GM12878 (cell line): ENCODE results near the gene SLC22A31. TPM values are rescaled to one million over a fixed set of nuclear protein-coding genes. Genes with fewer than 3 reads are reported as not detected.

Source experiments
- ATAC-seq: fragments of 200-7000 bp; cut with Tn5 transposase; 3 replicates; pipeline ENCODE4 v1.9.1; 2020; ENCODE audit warnings: mild to moderate bottlenecking, moderate library complexity
- BruUV-seq: library from RNA; stranded (reverse); fragments of 400-500 nt; replicated peaks from 2 replicates; lab custom pipeline; 2021; lab: Mats Ljungman, UMichigan
- CTCF ChIA-PET: fragments of 300-600 bp; sonication (Branson Sonifier 250); formaldehyde crosslinking; extraction: SDS; loops from one replicate; lab custom pipeline; 2021; ENCODE audit warnings: inconsistent platforms; lab: Yijun Ruan, JAX
- POLR2A ChIA-PET: fragments of 350-600 bp; formaldehyde crosslinking; extraction: SDS; loops from one replicate; lab custom pipeline; 2021; ENCODE audit warnings: inconsistent platforms; lab: Charles Lee
- RAD21 ChIA-PET: fragments of 300-600 bp; sonication (Branson Sonifier 250); formaldehyde crosslinking; loops from one replicate; lab custom pipeline; 2023; ENCODE audit warnings: antibody characterized with exemption; ENCODE audit not compliant: unreplicated experiment; lab: Charles Lee
- SMC1A ChIA-PET: fragments of 300-600 bp; sonication (Branson Sonifier 250); formaldehyde crosslinking; loops from one replicate; lab custom pipeline; 2023; ENCODE audit not compliant: unreplicated experiment, uncharacterized antibody; lab: Charles Lee
- DNase-seq: peaks from one replicate; pipeline ENCODE4 v3.0.0-alpha.2; 2011; ENCODE audit warnings: low read depth, low spot score
- FAIRE-seq: peaks from 3 replicates; lab custom pipeline; 2011; peaks lifted over from hg19 to GRCh38; lab: Jason Lieb, UNC
- H2AFZ ChIP-seq: 2 replicates; pipeline ENCODE4 v1.6.0; 2011; ENCODE audit warnings: low read depth, low read length, control low read depth; ENCODE audit not compliant: control insufficient read depth
- H3K27ac ChIP-seq: 2 replicates; pipeline ENCODE4 v1.5.1; 2011; ENCODE audit warnings: control low read depth; ENCODE audit not compliant: control insufficient read depth, insufficient read depth
- H3K27me3 ChIP-seq, 2 experiments: replicated peaks in 1 of 2; 2 replicates each; pipeline versions ENCODE4 v1.6.0 to v1.6.1; 2011; ENCODE audit warnings: low read length in 1 of 2; ENCODE audit not compliant: control insufficient read depth in 2 of 2, insufficient read depth in 2 of 2
- H3K36me3 ChIP-seq, 2 experiments: 2 replicates each; pipeline ENCODE4 v1.5.1; 2011; ENCODE audit warnings: low read length in 1 of 2; ENCODE audit not compliant: control insufficient read depth in 2 of 2, insufficient read depth in 2 of 2
- H3K4me1 ChIP-seq: 2 replicates; pipeline ENCODE4 v1.6.1; 2011; ENCODE audit warnings: mild to moderate bottlenecking, low read length, moderate library complexity, mixed read lengths; ENCODE audit not compliant: control insufficient read depth, insufficient read depth
- H3K4me2 ChIP-seq: 2 replicates; pipeline ENCODE4 v1.6.0; 2011; ENCODE audit warnings: control low read depth; ENCODE audit not compliant: control insufficient read depth, insufficient read depth
- H3K4me3 ChIP-seq: fragments of 200-600 bp; sonication (generic); 2 replicates; pipeline ENCODE4 v1.5.1; 2016
- H3K79me2 ChIP-seq: 2 replicates; pipeline ENCODE4 v1.6.0; 2011; ENCODE audit warnings: low read length; ENCODE audit not compliant: control insufficient read depth, insufficient read depth
- H3K9ac ChIP-seq: 2 replicates; pipeline ENCODE4 v1.8.0; 2011; ENCODE audit warnings: low read length, control low read depth, mixed read lengths; ENCODE audit not compliant: control insufficient read depth, insufficient read depth
- H3K9me3 ChIP-seq: replicated peaks from 3 replicates; pipeline ENCODE4 v1.5.1; 2011; ENCODE audit warnings: mild to moderate bottlenecking, low read length; ENCODE audit not compliant: control insufficient read depth, insufficient read depth
- H4K20me1 ChIP-seq: 2 replicates; pipeline ENCODE4 v1.6.0; 2011; ENCODE audit not compliant: control insufficient read depth, insufficient read depth
- CHD4 ChIP-seq: fragments of 200-600 bp; sonication (generic); IDR thresholded peaks from 2 replicates; pipeline ENCODE4 v1.6.1; 2016; ENCODE audit warnings: mild to moderate bottlenecking
- GABPA ChIP-seq: IDR thresholded peaks from 2 replicates; pipeline ENCODE4 v1.6.1; 2014; ENCODE audit warnings: antibody characterized with exemption, low read depth, mild to moderate bottlenecking, inconsistent platforms
- MYC ChIP-seq: IDR thresholded peaks from 2 replicates; pipeline ENCODE4 v1.6.1; 2011; ENCODE audit warnings: mild to moderate bottlenecking, low read length, moderate library complexity, inconsistent platforms; ENCODE audit not compliant: insufficient read depth, insufficient replicate concordance, insufficient read length, severe bottlenecking
- NRF1 ChIP-seq: conservative IDR thresholded peaks from 2 replicates; pipeline ENCODE4 v1.6.1; 2011; ENCODE audit warnings: mild to moderate bottlenecking, low read depth, low read length, improper control_type of control experiment
- PML ChIP-seq: IDR thresholded peaks from 2 replicates; pipeline ENCODE4 v1.6.1; 2012; ENCODE audit warnings: low read length, inconsistent platforms
- RELA ChIP-seq: fragments of 450-650 bp; IDR thresholded peaks from 2 replicates; pipeline ENCODE4 v1.8.0; 2014; ENCODE audit warnings: borderline replicate concordance; ENCODE audit not compliant: partially characterized antibody
- SIN3A ChIP-seq: IDR thresholded peaks from 2 replicates; pipeline ENCODE4 v1.6.1; 2012; ENCODE audit warnings: low read depth, low read length, improper control_type of control experiment
- SP1 ChIP-seq: IDR thresholded peaks from one replicate; pipeline ENCODE4 v1.6.1; 2011; ENCODE audit warnings: low read depth, low read length
- ZNF207 ChIP-seq: fragments of 450-650 bp; IDR thresholded peaks from 2 replicates; pipeline ENCODE4 v1.6.1; 2014; ENCODE audit warnings: antibody characterized with exemption, mild to moderate bottlenecking, borderline replicate concordance
- ZNF24 ChIP-seq: fragments of 450-650 bp; IDR thresholded peaks from 2 replicates; pipeline ENCODE4 v1.6.1; 2017; ENCODE audit warnings: antibody characterized with exemption, mild to moderate bottlenecking
- WGBS: methylation state at CpG from one replicate; pipeline ENCODE4 v1.1.6; 2016; ENCODE audit warnings: low lambda C conversion rate; ENCODE audit not compliant: insufficient replicate concordance, insufficient coverage; ENCODE audit errors: missing lambda C conversion rate; 5-methylcytosine and 5-hydroxymethylcytosine counted together
- in situ Hi-C: fragments of 300-500 bp; cut with MboI; formaldehyde crosslinking; loops from 9 replicates; pipeline ENCODE4 v1.14.3; 2018; ENCODE audit warnings: mixed read lengths
- intact Hi-C: fragments of 100-400 bp; cut with micrococcal nuclease; formaldehyde crosslinking; loops from one replicate; pipeline ENCODE4 v1.14.2; 2022; ENCODE audit not compliant: unreplicated experiment
- polyA plus RNA-seq, 11 experiments: library from polyadenylated mRNA; depleted of rRNA in 4 of 11; unstranded in 6 of 11; stranded (reverse) in 5 of 11; fragments of >200 nt; fragmentation: Nextera tagmentation in 4 of 11; fragmentation: Illumina TruSeq in 1 of 11; extraction: Ambion mirVana in 4 of 11; extraction: Trizol in 1 of 11; gene quantifications; 1 replicate in 1 of 11; 2 replicates in 10 of 11; pipeline versions ENCODE4 v1.2.1 to v1.2.3, GENCODE V29; 2011 to 2016; ENCODE audit warnings: inconsistent platforms in 2 of 11, missing spikeins in 2 of 11, low read depth in 1 of 11
- total RNA-seq, 4 experiments: library from RNA; depleted of rRNA in 3 of 4; stranded (reverse); fragments of >200 nt in 3 of 4; fragmentation: Illumina TruSeq in 1 of 4; extraction: Trizol in 1 of 4; gene quantifications; 2 replicates each; pipeline versions ENCODE4 v1.2.1 to v1.2.3, GENCODE V29; 2013 to 2021

Gene SLC22A31
- total and polyA plus RNA-seq, 10 of the 15 experiments (the other 5 are each of a cell fraction or from before 2014, with no cell fraction given) = 0.13 to 0.24 (median 0.23) TPM; not detected in 7

GRCh38 chr16:89232107-89232506, 31.8 kb upstream of the SLC22A31 start (continued):
- TF ChIP-seq SIN3A (no peak), PML (no peak), RELA (no peak), GABPA (no peak), CHD4 (no peak), NRF1 (no peak), SP1 (no peak)
- TF ChIP-seq, all 136 proteins: peak for 0

- ChIA-PET CTCF (no interaction called here), POLR2A (no interaction called here), SMC1A (no interaction called here), RAD21 (no interaction called here)
- no peak overlapping the region for H3K4me2 ChIP-seq
- no peaks in the 10 kb centered on the region for H3K79me2 ChIP-seq
- H3K9me3 ChIP-seq = peaks cover 19% of the 10 kb centered on the region
- in situ Hi-C loops = no loop called here
- no peaks in the 10 kb centered on the region for H3K27me3 ChIP-seq
- 98% methylated on average over 14 of the region's 14 CpGs for WGBS
- intact Hi-C loops = no loop called here
- H3K4me1 ChIP-seq = no peaks in the 10 kb centered on the region
- no peaks in the 10 kb centered on the region for H4K20me1 ChIP-seq
- no peak for DNase-seq
- no peak overlapping the region for H3K4me3 ChIP-seq
- H3K27ac ChIP-seq = no peak overlapping the region
- ATAC-seq = no peak
- BruUV-seq = no TSS peak
- H2AFZ ChIP-seq = no peak overlapping the region
- FAIRE-seq = no peak
- no peak overlapping the region for H3K9ac ChIP-seq
- peaks cover 3 to 20% of the 10 kb centered on the region in 2 experiments for H3K36me3 ChIP-seq
- no peak for TF ChIP-seq ZNF207
- no peak for TF ChIP-seq ZNF24
- no peak for TF ChIP-seq MYC
Observed at GRCh38 chr16:89230255-89230654, 29.9 kb upstream of the SLC22A31 start.
